ENCODE results near the gene TEX261.
"Not testable (repeated sequence)": the region's sequence is repeated elsewhere in the genome, so short reads cannot be mapped to it uniquely, and the experiment has no call there.

The TEX261 gene

GRCh38 chr2:70999931-71000330, 5.3 kb upstream of the TEX261 start:
- DNase-seq, result not testable (repeated sequence)

- no peak for DNase-seq
Observed at GRCh38 chr2:70999362-70999761, 4.7 kb upstream of the TEX261 start.

GRCh38 chr2:70998885-70999284, 4.2 kb upstream of the TEX261 start:
- DNase-seq, result not testable (repeated sequence)

GRCh38 chr2:70995426-70995729, 705 bp upstream of the TEX261 start:
- peak in 1 of 2 donors; percentile 8 for DNase-seq

- DNase-seq, result peak; percentile 45 to 53
Observed at GRCh38 chr2:70994009-70994698, 519 bp downstream of the TEX261 start.

- DNase-seq, result no peak
Observed at GRCh38 chr2:70992945-70993853, 1.5 kb downstream of the TEX261 start.

- DNase-seq, result no peak
Observed at GRCh38 chr2:70991742-70992141, 2.9 kb downstream of the TEX261 start.

- no peak for DNase-seq
Observed at GRCh38 chr2:70991142-70991541, 3.5 kb downstream of the TEX261 start.

- DNase-seq, result no peak
Observed at GRCh38 chr2:70990216-70990615, 4.5 kb downstream of the TEX261 start.

GRCh38 chr2:70988726-70989648, 5.7 kb downstream of the TEX261 start:
- no peak for DNase-seq

- DNase-seq, result no peak
Observed at GRCh38 chr2:70988151-70988550, 6.5 kb downstream of the TEX261 start.

- DNase-seq, result no peak
Observed at GRCh38 chr2:70987386-70987785, 7.3 kb downstream of the TEX261 start.

GRCh38 chr2:70986499-70987189, 8.0 kb downstream of the TEX261 start:
- no peak for DNase-seq

GRCh38 chr2:70985956-70986355, 8.7 kb downstream of the TEX261 start:
- no peak for DNase-seq

GRCh38 chr2:70985283-70985688, 9.4 kb downstream of the TEX261 start:
- DNase-seq, result no peak

GRCh38 chr2:70984576-70985282, 9.9 kb downstream of the TEX261 start:
- peak; percentile 36 to 76 for DNase-seq

GRCh38 chr2:70984228-70984575, 10.5 kb downstream of the TEX261 start:
- DNase-seq, result no peak

- DNase-seq, result no peak
Observed at GRCh38 chr2:70983506-70984227, 11.0 kb downstream of the TEX261 start.

GRCh38 chr2:70982971-70983370, 11.7 kb downstream of the TEX261 start:
- no peak for DNase-seq

GRCh38 chr2:70981866-70982810, 12.5 kb downstream of the TEX261 start:
- DNase-seq, result no peak

Data from inflammatory macrophage treated with lipopolysaccharide for 1 hour (primary cell).